Activated B cell treated with CpG ODN at 0.5 μM for 24 hours (primary cell): ENCODE results near the gene SYTL2. TPM values are rescaled to one million over a fixed set of nuclear protein-coding genes. Genes with fewer than 3 reads are reported as not detected.
"Not testable (repeated sequence)": the region's sequence is repeated elsewhere in the genome, so short reads cannot be mapped to it uniquely, and the experiment has no call there.

Experiments
- ATAC-seq: fragments of 200-7000 bp; cut with Tn5 transposase; one replicate; pipeline ENCODE4 v1.10.0; 2021; ENCODE audit warnings: low read depth, mild to moderate bottlenecking, moderate library complexity
- CTCF ChIA-PET: fragments of 350-600 bp; sonication (Branson Sonifier 250); formaldehyde crosslinking; loops from one replicate; lab custom pipeline; 2021; ENCODE audit warnings: antibody characterized with exemption; lab: Charles Lee
- POLR2A ChIA-PET: fragments of 350-600 bp; sonication (Branson Sonifier 250); formaldehyde crosslinking; loops from one replicate; lab custom pipeline; 2021; ENCODE audit warnings: antibody characterized with exemption; lab: Charles Lee
- DNase-seq: peaks from one replicate; pipeline ENCODE4 v3.0.0; 2022
- H3K27ac Mint-ChIP-seq: one replicate; pipeline ENCODE4 v1.8.0; 2020; ENCODE audit warnings: mixed read lengths
- H3K27me3 Mint-ChIP-seq: one replicate; pipeline ENCODE4 v1.8.0; 2021; ENCODE audit warnings: mixed read lengths
- H3K36me3 Mint-ChIP-seq: one replicate; pipeline ENCODE4 v1.8.0; 2021; ENCODE audit warnings: low read depth, mixed read lengths
- H3K4me1 Mint-ChIP-seq: one replicate; pipeline ENCODE4 v1.8.0; 2021; ENCODE audit warnings: mixed read lengths
- H3K4me3 Mint-ChIP-seq: one replicate; pipeline ENCODE4 v1.8.0; 2020; ENCODE audit warnings: mild to moderate bottlenecking, mixed read lengths
- H3K9me3 Mint-ChIP-seq: one replicate; pipeline ENCODE4 v1.8.0; 2020; ENCODE audit warnings: mixed read lengths
- CTCF ChIP-seq: fragments of 200-600 bp; IDR thresholded peaks from one replicate; pipeline ENCODE4 v1.8.0; 2022; ENCODE audit warnings: antibody characterized with exemption, mild to moderate bottlenecking
- intact Hi-C: fragments of 100-400 bp; cut with micrococcal nuclease; formaldehyde crosslinking; loops from one replicate; pipeline ENCODE4 v1.15.1; 2024
- total RNA-seq: library from RNA; stranded (reverse); gene quantifications from 2 replicates; pipeline ENCODE4 v1.2.3, GENCODE V29; 2022

Gene SYTL2
- total RNA-seq, 1 donor from 2014 or later, result 1.1 TPM

GRCh38 chr11:85787168-85787567, 23.8 kb downstream of the SYTL2 start:
- Mint-ChIP-seq H3K36me3 (no peaks in the 10 kb centered on the region), H3K9me3 (peaks cover 6% of the 10 kb centered on the region), H3K4me3 (no peak overlapping the region), H3K27ac (no peak overlapping the region), H3K4me1 (no peaks in the 10 kb centered on the region), H3K27me3 (peaks cover 6% of the 10 kb centered on the region)
- intact Hi-C loops, result no loop called here
- CTCF ChIA-PET, result no interaction called here
- ATAC-seq (no peak), DNase-seq (no peak)
- TF ChIP-seq CTCF, result no peak
- POLR2A ChIA-PET, result no interaction called here

- intact Hi-C loops, result no loop called here
- no peaks in the 10 kb centered on the region for H3K36me3 Mint-ChIP-seq
- ATAC-seq (no peak), DNase-seq (no peak)
- no peak overlapping the region for H3K4me3 Mint-ChIP-seq
- ChIA-PET POLR2A (no interaction called here), CTCF (no interaction called here)
- H3K9me3 Mint-ChIP-seq, result peaks cover 6% of the 10 kb centered on the region
- H3K27ac Mint-ChIP-seq, result no peak overlapping the region
- TF ChIP-seq CTCF, result no peak
- peaks cover 6% of the 10 kb centered on the region for H3K27me3 Mint-ChIP-seq
- no peaks in the 10 kb centered on the region for H3K4me1 Mint-ChIP-seq
Measured at GRCh38 chr11:85784480-85785265, 26.3 kb downstream of the SYTL2 start.

GRCh38 chr11:85783758-85784157, 27.2 kb downstream of the SYTL2 start:
- Mint-ChIP-seq H3K36me3 (no peaks in the 10 kb centered on the region), H3K27ac (no peak overlapping the region), H3K4me1 (no peaks in the 10 kb centered on the region), H3K9me3 (peaks cover 6% of the 10 kb centered on the region), H3K27me3 (peaks cover 6% of the 10 kb centered on the region), H3K4me3 (no peak overlapping the region)
- ChIA-PET CTCF (no interaction called here), POLR2A (no interaction called here)
- no peak for TF ChIP-seq CTCF
- DNase-seq, result no peak
- intact Hi-C loops, result no loop called here
- no peak for ATAC-seq

GRCh38 chr11:85780780-85781517, 30.0 kb downstream of the SYTL2 start:
- H3K9me3 Mint-ChIP-seq, ATAC-seq, intact Hi-C loops, DNase-seq, H3K27me3 Mint-ChIP-seq, CTCF ChIA-PET, H3K4me1 Mint-ChIP-seq, POLR2A ChIA-PET, H3K36me3 Mint-ChIP-seq, H3K27ac Mint-ChIP-seq, H3K4me3 Mint-ChIP-seq: not testable (repeated sequence)

- no peak for TF ChIP-seq CTCF
- Mint-ChIP-seq H3K9me3 (peaks cover 6% of the 10 kb centered on the region), H3K27me3 (peaks cover 6% of the 10 kb centered on the region), H3K27ac (no peak overlapping the region), H3K36me3 (no peaks in the 10 kb centered on the region), H3K4me1 (no peaks in the 10 kb centered on the region), H3K4me3 (no peak overlapping the region)
- ATAC-seq (no peak), DNase-seq (no peak)
- ChIA-PET CTCF (no interaction called here), POLR2A (no interaction called here)
- intact Hi-C loops, result no loop called here
Measured at GRCh38 chr11:85779956-85780640, 30.8 kb downstream of the SYTL2 start.

GRCh38 chr11:85777603-85777972, 33.4 kb downstream of the SYTL2 start:
- ATAC-seq, DNase-seq, H3K9me3 Mint-ChIP-seq, H3K4me1 Mint-ChIP-seq, CTCF ChIA-PET, H3K4me3 Mint-ChIP-seq, intact Hi-C loops, H3K27ac Mint-ChIP-seq, POLR2A ChIA-PET, H3K27me3 Mint-ChIP-seq, H3K36me3 Mint-ChIP-seq: not testable (repeated sequence)
